Measurements from ENCODE around the gene NRN1.

DNA sequence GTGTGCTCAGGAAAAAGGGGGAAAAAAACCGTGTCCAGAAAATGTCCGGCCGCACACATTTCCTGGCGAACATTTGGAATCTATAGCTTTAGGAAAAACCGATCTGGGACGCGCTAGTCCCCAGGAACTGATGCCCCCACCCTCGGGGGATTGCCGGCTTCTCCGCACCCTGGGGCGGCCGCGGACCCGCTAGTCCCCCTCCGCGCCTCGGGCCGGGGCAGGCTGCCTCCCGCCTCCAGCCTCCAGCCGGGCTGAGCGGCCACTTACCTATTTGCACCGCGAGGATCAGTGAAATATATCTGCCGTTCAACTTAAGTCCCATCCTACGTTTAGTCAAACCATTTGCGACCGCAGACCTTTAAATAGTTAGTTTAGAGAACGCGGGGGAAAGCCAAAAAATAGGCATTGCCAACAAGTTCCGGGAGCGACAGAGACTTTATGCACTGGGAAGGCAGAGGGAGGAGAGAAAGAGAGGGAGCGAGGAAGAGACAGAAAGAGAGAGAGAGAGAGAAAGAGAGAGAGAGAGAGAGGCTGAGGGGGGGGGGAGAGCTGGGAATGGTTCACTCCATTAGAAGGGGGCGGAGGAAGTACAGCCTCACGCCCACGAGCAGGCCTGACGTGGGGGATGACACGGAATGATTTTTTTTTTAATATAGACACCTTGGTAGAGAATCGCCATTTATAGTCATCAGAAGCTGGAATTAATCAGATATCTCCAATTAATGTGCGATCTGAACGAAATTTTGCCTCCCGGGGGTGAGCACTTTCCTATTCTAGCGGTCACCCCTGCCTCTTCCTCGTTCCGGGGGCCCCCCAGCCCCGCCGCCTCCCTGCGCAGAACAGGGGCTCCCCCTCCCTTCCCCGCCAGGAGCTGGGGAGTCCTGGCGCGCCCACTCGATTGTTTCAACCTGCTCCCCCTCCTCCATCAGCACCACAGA, at the start of gene NRN1:
- TF ChIP-seq POLR2A (IDR thresholded peaks at IDR 0.05; ENCODE audit: low read depth, low read length) (no peak), EZH2 (IDR thresholded peaks at IDR 0.05; ENCODE audit: borderline replicate concordance, control insufficient read depth, low read depth, low read length) (no peak)
- TF ChIP-seq, protein P1, sequence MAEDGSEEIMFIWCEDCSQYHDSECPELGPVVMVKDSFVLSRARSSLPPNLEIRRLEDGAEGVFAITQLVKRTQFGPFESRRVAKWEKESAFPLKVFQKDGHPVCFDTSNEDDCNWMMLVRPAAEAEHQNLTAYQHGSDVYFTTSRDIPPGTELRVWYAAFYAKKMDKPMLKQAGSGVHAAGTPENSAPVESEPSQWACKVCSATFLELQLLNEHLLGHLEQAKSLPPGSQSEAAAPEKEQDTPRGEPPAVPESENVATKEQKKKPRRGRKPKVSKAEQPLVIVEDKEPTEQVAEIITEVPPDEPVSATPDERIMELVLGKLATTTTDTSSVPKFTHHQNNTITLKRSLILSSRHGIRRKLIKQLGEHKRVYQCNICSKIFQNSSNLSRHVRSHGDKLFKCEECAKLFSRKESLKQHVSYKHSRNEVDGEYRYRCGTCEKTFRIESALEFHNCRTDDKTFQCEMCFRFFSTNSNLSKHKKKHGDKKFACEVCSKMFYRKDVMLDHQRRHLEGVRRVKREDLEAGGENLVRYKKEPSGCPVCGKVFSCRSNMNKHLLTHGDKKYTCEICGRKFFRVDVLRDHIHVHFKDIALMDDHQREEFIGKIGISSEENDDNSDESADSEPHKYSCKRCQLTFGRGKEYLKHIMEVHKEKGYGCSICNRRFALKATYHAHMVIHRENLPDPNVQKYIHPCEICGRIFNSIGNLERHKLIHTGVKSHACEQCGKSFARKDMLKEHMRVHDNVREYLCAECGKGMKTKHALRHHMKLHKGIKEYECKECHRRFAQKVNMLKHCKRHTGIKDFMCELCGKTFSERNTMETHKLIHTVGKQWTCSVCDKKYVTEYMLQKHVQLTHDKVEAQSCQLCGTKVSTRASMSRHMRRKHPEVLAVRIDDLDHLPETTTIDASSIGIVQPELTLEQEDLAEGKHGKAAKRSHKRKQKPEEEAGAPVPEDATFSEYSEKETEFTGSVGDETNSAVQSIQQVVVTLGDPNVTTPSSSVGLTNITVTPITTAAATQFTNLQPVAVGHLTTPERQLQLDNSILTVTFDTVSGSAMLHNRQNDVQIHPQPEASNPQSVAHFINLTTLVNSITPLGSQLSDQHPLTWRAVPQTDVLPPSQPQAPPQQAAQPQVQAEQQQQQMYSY (CRISPR knock-in tag; IDR thresholded peaks at IDR 0.05), result no peak
- TF ChIP-seq, protein P2, sequence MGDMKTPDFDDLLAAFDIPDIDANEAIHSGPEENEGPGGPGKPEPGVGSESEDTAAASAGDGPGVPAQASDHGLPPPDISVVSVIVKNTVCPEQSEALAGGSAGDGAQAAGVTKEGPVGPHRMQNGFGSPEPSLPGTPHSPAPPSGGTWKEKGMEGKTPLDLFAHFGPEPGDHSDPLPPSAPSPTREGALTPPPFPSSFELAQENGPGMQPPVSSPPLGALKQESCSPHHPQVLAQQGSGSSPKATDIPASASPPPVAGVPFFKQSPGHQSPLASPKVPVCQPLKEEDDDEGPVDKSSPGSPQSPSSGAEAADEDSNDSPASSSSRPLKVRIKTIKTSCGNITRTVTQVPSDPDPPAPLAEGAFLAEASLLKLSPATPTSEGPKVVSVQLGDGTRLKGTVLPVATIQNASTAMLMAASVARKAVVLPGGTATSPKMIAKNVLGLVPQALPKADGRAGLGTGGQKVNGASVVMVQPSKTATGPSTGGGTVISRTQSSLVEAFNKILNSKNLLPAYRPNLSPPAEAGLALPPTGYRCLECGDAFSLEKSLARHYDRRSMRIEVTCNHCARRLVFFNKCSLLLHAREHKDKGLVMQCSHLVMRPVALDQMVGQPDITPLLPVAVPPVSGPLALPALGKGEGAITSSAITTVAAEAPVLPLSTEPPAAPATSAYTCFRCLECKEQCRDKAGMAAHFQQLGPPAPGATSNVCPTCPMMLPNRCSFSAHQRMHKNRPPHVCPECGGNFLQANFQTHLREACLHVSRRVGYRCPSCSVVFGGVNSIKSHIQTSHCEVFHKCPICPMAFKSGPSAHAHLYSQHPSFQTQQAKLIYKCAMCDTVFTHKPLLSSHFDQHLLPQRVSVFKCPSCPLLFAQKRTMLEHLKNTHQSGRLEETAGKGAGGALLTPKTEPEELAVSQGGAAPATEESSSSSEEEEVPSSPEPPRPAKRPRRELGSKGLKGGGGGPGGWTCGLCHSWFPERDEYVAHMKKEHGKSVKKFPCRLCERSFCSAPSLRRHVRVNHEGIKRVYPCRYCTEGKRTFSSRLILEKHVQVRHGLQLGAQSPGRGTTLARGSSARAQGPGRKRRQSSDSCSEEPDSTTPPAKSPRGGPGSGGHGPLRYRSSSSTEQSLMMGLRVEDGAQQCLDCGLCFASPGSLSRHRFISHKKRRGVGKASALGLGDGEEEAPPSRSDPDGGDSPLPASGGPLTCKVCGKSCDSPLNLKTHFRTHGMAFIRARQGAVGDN (IDR thresholded peaks at IDR 0.05), result no peak
- TF ChIP-seq, protein P3, sequence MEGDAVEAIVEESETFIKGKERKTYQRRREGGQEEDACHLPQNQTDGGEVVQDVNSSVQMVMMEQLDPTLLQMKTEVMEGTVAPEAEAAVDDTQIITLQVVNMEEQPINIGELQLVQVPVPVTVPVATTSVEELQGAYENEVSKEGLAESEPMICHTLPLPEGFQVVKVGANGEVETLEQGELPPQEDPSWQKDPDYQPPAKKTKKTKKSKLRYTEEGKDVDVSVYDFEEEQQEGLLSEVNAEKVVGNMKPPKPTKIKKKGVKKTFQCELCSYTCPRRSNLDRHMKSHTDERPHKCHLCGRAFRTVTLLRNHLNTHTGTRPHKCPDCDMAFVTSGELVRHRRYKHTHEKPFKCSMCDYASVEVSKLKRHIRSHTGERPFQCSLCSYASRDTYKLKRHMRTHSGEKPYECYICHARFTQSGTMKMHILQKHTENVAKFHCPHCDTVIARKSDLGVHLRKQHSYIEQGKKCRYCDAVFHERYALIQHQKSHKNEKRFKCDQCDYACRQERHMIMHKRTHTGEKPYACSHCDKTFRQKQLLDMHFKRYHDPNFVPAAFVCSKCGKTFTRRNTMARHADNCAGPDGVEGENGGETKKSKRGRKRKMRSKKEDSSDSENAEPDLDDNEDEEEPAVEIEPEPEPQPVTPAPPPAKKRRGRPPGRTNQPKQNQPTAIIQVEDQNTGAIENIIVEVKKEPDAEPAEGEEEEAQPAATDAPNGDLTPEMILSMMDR (IDR thresholded peaks at IDR 0.05 in 2 of 3, conservative IDR thresholded peaks at IDR 0.05 in 1 of 3; ENCODE audit: control insufficient read depth in 2 of 3, extremely low read depth in 1 of 3, insufficient read depth in 1 of 3, low read depth in 3 of 3, low read length in 3 of 3), result no peak
